Stimulated activated CD4-positive, alpha-beta T cell treated with anti-CD3 and anti-CD28 coated beads, Interleukin-2, amount 100 ng/mL, for 24 hours (primary cell): Measurements from ENCODE around the gene RIT1.
A peak's percentile ranks its signal among the peaks of the same experiment; 100 is the strongest.

Source experiments
- DNase-seq, 2 donors: peaks; one replicate each; pipeline ENCODE4 v3.0.0-alpha.2; 2020

RIT1 gene

GRCh38 chr1:155911156-155912055 lies at the start of gene RIT1:
Gene RIT1, minus strand, starts transcription at chr1:155911349. Its CDS starts 588 bp downstream, at chr1:155910761.
- peak; percentile 85 to 89 for DNase-seq

GRCh38 chr1:155960081-155960745 lies 49.1 kb upstream of the RIT1 start:
- DNase-seq = no peak

- no peak for DNase-seq
Measured at GRCh38 chr1:155957411-155957915, 46.3 kb upstream of the RIT1 start.

GRCh38 chr1:155954645-155955044 lies 43.5 kb upstream of the RIT1 start:
- no peak for DNase-seq

- DNase-seq = no peak
Measured at GRCh38 chr1:155952505-155952890, 41.3 kb upstream of the RIT1 start.

- DNase-seq = no peak
Measured at GRCh38 chr1:155951753-155952504, 40.8 kb upstream of the RIT1 start.

- no peak for DNase-seq
Measured at GRCh38 chr1:155950829-155951228, 39.7 kb upstream of the RIT1 start.

- DNase-seq = no peak
Measured at GRCh38 chr1:155947741-155948140, 36.6 kb upstream of the RIT1 start.

- DNase-seq = no peak
Measured at GRCh38 chr1:155947292-155947691, 36.1 kb upstream of the RIT1 start.

GRCh38 chr1:155946633-155947219 lies 35.6 kb upstream of the RIT1 start:
- no peak for DNase-seq

GRCh38 chr1:155944444-155944799 lies 33.3 kb upstream of the RIT1 start:
- no peak for DNase-seq

- DNase-seq = no peak
Measured at GRCh38 chr1:155942578-155943141, 31.5 kb upstream of the RIT1 start.

GRCh38 chr1:155941845-155942531 lies 30.8 kb upstream of the RIT1 start:
- no peak for DNase-seq

GRCh38 chr1:155940993-155941844 lies 30.1 kb upstream of the RIT1 start, which contains the start of gene RXFP4:
Gene RXFP4, plus strand, starts transcription at chr1:155941638. Its CDS starts 72 bp downstream, at chr1:155941710.
- DNase-seq = no peak

- DNase-seq = no peak
Measured at GRCh38 chr1:155940482-155940992, 29.4 kb upstream of the RIT1 start.

- DNase-seq = no peak
Measured at GRCh38 chr1:155938220-155938627, 27.1 kb upstream of the RIT1 start.

- no peak for DNase-seq
Measured at GRCh38 chr1:155934936-155935590, 23.9 kb upstream of the RIT1 start.

- peak; percentile 91 to 93 for DNase-seq
Measured at GRCh38 chr1:155934097-155934935, 23.2 kb upstream of the RIT1 start, which contains the start of gene KHDC4. Gene KHDC4, minus strand, starts transcription at chr1:155934413. Its CDS starts 40 bp downstream, at chr1:155934373.

- DNase-seq = no peak
Measured at GRCh38 chr1:155933591-155934096, 22.5 kb upstream of the RIT1 start.
